LNCaP clone FGC (cell line): ENCODE measurements around the gene MAML2.

Source experiments
- DNase-seq: peaks from one replicate; pipeline ENCODE4 v3.0.0-alpha.2; 2011; ENCODE audit warnings: low read depth
- H3K4me3 ChIP-seq: 2 replicates; pipeline ENCODE4 v1.5.1; 2011; ENCODE audit warnings: mild to moderate bottlenecking, low read depth, low read length, control low read depth
- TF ChIP-seq, protein P1 (sequence below): IDR thresholded peaks from 2 replicates; pipeline ENCODE4 v1.5.1; 2012; ENCODE audit warnings: mild to moderate bottlenecking; ENCODE audit not compliant: control insufficient read depth, insufficient read depth; ENCODE audit errors: extremely low read depth

MAML2 gene

DNA sequence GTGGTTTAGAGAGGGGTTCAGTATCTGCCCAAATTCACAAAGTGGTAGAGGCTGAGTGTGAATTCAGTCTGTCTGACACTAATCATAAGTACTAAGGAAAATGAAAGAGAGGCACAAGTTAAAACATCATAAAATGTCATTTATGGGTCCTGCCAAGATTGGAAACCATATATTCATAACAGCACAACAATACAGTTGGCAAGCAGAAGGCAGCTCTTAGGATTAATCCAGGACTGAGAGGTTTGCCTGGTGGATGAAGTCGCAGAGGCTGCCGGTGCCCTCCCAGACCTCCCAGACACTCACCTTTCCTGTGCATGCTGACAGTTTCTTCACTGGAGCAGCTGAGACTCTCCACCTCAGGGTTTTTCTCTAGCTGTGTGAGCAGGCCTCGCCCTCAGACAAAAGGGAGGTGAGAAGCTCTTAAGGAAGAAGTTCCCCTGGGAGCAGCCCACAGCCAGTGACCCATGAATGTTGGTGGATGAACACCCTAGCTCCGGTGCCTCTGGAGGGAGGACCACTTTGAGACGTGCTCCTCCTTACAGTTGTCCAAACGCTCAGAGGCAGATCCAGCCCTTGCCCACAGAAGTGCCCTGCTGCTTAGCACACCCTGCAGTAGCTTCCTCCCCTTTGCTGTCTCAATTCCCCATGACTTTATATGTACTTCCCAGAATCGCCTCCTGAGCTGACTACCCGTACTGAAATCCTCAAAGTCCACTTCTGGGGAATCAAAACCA is 43.7 kb downstream of the MAML2 start:
- H3K4me3 ChIP-seq, result no peak overlapping the region
- DNase-seq, result no peak
- TF ChIP-seq, protein P1, sequence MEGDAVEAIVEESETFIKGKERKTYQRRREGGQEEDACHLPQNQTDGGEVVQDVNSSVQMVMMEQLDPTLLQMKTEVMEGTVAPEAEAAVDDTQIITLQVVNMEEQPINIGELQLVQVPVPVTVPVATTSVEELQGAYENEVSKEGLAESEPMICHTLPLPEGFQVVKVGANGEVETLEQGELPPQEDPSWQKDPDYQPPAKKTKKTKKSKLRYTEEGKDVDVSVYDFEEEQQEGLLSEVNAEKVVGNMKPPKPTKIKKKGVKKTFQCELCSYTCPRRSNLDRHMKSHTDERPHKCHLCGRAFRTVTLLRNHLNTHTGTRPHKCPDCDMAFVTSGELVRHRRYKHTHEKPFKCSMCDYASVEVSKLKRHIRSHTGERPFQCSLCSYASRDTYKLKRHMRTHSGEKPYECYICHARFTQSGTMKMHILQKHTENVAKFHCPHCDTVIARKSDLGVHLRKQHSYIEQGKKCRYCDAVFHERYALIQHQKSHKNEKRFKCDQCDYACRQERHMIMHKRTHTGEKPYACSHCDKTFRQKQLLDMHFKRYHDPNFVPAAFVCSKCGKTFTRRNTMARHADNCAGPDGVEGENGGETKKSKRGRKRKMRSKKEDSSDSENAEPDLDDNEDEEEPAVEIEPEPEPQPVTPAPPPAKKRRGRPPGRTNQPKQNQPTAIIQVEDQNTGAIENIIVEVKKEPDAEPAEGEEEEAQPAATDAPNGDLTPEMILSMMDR, result no peak

GRCh38 chr11:96295369-96295768 is 47.6 kb downstream of the MAML2 start:
- TF ChIP-seq, protein P1, result no peak
- no peak for DNase-seq
- H3K4me3 ChIP-seq, result no peak overlapping the region

- no peak overlapping the region for H3K4me3 ChIP-seq
- TF ChIP-seq, protein P1, result no peak
- DNase-seq, result no peak
Observed at GRCh38 chr11:96294289-96294688, 48.7 kb downstream of the MAML2 start.

DNA sequence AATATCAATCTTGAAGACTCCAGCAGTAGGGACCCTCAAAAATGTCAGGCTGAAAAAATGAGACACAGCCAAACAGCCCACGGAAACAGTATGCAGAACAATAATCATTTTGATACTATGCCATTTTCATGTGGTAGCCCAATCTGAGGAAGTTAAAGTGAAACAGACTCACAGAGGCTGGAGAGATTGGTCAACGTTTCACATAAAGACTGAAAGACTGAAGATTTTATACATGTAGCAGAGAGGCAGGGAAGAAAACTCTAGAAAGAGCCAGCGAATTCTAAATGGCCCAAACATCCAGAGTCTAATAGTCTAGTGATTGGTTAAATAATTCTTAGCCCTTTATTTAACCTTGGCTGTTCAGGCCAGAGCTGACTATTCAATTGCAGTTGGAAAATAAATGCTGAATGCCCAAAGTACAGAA is 49.4 kb downstream of the MAML2 start:
- DNase-seq, result no peak
- TF ChIP-seq, protein P1, result no peak
- H3K4me3 ChIP-seq, result no peak overlapping the region

- DNase-seq, result no peak
- TF ChIP-seq, protein P1, result no peak
- no peak overlapping the region for H3K4me3 ChIP-seq
Observed at GRCh38 chr11:96293109-96293508, 49.9 kb downstream of the MAML2 start.

- no peak for DNase-seq
- H3K4me3 ChIP-seq, result no peak overlapping the region
- TF ChIP-seq, protein P1, result no peak
Observed at GRCh38 chr11:96292291-96293010, 50.5 kb downstream of the MAML2 start.

DNA sequence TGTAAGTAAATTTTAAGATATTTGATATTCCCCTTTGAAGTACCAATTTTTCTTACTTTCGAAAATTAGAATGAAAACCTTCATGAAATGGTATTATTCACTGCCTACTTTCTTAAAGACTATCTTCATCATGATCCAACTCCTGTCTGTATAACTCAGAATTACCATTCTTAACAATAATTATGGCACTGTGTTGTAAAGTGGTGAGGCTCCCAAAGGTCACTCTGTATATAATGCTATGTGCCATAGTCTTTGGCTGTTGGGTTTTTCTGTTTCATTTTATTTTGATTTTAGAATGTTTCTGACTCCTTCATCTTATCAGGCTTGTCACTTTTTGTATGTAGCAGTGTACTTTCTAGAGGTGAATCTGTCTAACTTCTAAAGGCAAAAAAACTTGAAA is 52.4 kb downstream of the MAML2 start:
- H3K4me3 ChIP-seq, result no peak overlapping the region
- TF ChIP-seq, protein P1, result no peak
- DNase-seq, result no peak
